Femur (tissue), 1 donor: ENCODE results near the gene PPM1D.
"Not testable (repeated sequence)": the region's sequence is repeated elsewhere in the genome, so short reads cannot be mapped to it uniquely, and the experiment has no call there.

Source experiments
- DNase-seq: peaks from one replicate; pipeline ENCODE4 v3.0.0-alpha.2; 2017

PPM1D gene

GRCh38 chr17:60594170-60594569 lies 5.8 kb upstream of the PPM1D start:
- not testable (repeated sequence) for DNase-seq

DNA sequence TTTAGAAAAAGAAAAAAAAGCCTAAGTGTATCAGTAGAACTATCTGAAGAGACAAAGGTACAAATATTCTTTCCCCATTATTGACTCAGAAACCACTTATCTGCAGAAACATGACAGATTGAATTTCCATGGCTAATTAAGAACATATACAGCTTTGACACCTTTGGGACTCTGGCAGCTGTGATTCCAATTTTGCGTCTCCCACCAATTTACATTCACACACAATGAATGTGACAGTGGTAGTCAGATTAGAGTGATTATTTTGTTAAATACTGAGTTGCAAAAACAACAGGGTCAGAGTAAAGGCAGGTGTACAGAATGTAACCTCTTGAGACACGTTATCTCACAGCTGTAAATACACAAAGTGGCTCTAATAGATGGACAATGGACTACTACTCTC lies 5.3 kb upstream of the PPM1D start:
- no peak for DNase-seq

DNA sequence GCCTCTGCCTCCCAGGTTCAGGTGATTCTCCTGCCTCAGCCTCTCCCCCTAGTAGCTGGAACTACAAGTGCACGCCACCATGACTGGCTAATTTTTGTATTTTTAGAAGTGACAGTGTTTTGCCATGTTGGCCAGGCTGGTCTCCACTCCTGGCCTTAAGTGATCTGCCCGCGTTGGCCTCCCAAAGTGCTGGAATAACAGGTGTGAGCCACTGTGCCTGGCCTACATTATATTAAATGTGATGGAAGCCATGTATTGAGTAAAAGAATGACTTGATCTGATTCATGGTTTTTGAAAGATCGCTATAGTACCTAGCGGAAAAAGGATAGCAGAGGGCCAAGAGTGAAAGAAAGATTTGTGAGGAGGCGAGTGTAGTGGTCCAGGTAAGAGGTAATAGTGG lies 2.7 kb upstream of the PPM1D start:
- no peak for DNase-seq

- no peak for DNase-seq
Measured at GRCh38 chr17:60598001-60598736, 1.8 kb upstream of the PPM1D start.

DNA sequence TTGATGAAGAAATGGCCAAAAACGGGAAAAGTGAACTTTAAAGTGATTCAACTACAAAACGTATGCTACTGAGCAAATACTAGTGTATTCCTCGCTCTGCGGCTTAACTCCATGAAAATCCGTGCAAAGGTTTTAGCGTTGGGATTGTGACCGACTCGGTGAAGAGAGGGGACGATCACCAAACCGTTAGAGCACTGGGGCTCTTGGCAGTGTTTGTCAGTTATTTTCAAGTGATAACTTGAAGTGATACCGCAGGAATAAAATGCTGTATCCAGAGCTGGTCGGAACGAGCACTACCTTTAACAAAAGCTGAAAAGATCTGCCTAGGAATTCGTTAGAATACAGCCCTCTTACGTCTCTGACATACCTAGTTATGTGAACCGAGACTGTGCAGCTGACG lies 773 bp upstream of the PPM1D start:
- no peak for DNase-seq

GRCh38 chr17:60600490-60601446 lies 775 bp downstream of the PPM1D start:
- peak; percentile 82 for DNase-seq

DNA sequence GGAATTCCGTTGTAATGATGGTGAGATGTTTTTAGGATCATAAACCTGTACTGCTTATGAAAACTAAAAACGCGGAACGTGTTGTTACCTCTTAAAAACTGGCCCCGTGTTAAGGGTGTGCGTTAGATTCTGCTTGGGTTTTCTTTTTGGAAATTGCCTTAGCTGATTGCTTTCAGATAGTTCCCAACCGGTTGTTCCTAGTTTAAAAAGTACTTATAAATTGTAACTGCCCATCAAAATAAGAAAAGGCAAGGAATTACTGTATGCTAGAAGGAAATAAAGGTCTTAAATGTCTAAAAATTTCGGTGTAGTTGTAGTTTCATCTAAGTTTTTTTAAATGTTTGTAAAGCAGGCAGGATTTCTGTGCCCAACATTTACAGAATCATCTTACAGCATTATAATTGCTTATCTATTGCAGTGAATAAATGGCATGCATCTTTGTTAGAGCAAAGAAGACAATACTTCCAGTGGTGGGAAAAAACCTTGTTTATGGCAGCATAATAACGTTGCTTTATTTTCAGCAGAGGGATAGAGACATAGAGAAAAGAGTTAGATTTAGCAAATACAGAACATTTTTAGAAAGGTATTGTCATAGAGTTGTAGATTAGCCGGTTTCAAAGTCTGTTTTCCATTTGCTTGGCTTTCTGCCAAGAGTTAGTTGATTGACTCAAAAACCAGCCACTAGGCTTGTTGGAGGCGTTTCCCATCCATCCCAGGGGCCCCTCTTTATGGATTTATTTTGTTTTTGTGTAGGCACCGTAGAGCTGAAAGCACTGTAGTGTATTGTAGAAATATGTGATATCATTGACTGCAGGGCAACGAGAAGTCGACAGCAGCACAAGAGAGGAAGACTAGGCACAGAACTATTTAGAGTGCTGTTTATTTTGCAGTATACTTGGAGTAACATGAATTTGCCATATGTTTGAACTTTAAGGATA lies 1.7 kb downstream of the PPM1D start:
- peak; percentile 84 for DNase-seq

DNA sequence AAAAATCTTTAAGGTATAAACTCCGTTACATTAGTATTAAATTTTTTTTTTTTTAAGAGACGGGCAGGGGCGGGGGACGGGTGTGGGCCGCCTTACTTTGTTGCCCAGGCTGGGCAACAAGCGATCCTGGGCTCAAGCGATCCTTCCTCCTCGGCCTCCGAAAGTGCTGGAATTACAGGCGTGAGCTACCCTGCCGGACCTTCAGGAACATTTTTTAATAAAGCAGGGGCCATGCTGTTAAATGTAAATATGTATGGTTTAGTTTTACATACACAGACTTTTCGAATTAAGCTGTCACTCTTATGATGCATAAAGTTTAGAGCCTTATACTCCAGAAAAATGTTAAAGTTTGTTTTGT lies 2.4 kb downstream of the PPM1D start:
- DNase-seq = no peak

DNA sequence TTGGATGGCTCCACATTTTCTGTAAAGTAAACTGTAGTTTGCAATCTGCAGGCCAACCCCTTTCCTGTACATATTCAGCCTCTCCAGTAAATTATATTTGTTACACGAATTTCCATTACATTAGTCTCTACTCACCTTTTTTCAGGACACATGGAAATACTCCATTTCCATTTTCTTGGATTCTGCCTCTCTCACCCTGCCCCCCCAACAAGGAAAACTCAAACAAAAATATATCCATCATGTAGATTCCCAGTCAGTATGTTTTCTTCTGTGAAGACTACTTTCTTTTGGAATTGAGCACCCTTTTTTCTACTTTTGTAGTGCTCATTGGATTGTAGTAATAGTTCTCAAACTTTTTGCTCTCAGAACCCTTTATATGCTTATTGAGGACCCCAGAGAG lies 2.9 kb downstream of the PPM1D start:
- DNase-seq = no peak

DNA sequence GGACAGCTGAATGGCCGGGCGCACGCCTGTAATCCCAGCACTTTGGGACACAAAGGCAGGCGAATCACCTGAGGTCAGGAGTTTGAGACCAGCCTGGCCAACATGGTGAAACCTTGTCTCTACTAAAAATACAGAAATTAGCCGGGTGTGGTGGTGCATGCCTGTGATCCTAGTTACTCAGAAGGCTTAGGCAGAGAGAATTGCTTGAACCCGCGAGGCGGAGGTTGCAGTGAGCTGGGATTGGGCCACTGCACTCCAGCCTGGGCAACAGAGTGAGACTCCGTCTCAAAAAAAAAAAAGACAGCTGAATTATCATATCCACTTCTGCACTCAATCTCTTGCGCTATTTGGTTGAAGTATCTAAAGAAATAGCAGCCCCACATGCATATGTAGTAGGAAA lies 3.5 kb downstream of the PPM1D start:
- DNase-seq = not testable (repeated sequence)

DNA sequence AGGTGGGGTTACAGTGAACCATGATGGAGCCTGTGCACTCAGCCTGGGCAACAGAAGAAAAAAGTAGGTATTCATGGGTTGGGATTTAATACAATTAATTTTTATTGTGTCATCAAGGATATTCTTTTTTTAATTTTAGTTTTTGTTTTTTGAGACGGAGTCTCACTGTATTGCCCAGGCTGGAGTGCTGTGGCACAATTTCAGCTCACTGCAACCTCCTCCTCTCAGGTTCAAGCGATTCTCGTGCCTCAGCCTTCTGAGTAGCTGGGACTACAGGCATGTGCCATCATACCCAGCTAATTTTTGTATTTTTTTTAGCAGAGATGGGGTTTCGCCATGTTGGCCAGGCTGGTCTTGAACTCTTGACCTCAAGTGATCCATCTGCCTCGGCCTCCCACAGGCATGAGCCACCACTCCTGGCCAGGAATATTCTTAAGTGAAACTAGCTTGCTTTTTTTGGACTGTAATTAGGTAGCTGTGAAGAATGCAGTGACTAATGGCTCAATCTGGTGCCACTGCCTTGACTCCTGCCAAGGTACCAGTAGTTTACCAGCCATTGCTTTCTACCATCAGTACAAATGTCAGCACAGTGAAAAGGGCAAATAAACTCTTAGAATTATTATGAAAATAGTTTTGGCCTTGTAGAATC lies 4.8 kb downstream of the PPM1D start:
- DNase-seq = no peak

DNA sequence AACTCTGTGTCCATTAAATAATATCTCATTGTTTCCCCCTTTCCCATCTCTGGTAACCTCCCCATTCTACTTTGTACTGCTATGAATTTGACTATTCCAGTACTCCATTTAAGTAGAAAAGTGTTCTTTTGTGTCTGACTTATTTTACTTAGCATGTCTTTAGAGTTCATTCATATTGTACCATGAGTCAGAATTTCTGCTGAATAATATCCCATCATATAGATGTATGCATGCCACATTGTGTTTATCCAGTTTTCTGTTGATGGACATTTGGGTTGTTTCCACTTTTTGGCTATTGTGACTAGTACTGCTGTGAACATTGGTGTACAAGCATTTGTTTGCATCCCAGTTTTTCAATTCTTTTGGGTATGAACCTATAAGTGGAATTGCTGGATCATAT lies 6.0 kb downstream of the PPM1D start:
- DNase-seq = no peak

GRCh38 chr17:60610473-60610872 lies 10.5 kb downstream of the PPM1D start:
- DNase-seq = no peak

DNA sequence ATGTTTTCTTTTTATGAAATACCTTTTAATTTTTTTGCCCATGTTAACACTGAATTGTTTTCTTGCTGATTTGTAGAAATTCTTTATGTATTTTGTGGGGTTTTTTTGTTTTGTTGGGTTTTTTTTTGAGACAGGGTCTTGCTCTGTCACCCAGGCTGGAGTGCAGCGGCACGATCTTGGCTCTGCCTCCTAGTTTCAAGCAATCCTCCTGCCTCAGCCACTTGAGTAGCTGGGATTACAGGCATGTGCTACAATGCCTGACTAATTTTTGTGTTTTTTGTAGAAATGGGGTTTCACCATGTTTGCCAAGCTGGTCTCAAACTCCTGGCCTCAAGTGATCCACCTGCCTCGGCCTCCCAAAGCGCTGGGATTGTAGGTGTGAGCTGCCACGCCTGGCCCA lies 11.3 kb downstream of the PPM1D start:
- DNase-seq = not testable (repeated sequence)

DNA sequence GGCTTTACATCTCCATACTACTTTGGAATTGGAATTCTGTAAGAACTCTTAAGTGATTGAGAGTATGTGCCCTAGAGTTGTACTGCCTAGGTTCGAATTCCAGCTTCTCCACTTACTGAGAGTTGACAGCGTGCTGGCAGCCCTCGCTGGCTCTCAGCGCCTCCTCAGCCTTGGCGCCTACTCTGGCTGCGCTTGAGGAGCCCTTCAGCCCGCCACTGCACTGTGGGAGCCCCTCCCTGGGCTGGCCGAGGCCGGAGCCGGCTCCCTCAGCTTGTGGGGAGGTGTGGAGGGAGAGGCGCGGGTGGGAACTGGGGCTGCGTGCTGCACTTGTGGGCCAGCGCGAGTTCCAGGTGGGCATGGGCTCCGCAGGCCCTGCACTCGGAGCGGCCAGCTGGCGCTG lies 13.3 kb downstream of the PPM1D start:
- DNase-seq = no peak

GRCh38 chr17:60613796-60614195 lies 13.8 kb downstream of the PPM1D start:
- DNase-seq = not testable (repeated sequence)

DNA sequence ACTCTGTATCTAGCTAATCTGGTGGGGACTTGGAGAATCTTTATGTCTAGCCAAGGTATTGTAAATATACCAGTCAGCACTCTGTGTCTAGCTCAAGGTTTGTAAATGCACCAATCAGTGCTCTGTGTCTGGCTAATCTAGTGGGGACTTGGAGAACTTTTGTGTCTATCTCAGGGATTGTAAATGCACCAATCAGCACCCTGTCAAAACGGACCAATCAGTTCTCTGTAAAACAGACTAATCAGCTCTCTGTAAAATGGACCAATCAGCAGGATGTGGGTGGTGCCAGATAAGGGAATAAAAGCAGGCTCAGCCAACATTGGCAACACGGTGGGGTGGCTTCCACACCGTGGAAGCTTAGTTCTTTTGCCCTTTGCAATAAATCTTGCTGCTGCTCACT lies 14.3 kb downstream of the PPM1D start:
- not testable (repeated sequence) for DNase-seq

DNA sequence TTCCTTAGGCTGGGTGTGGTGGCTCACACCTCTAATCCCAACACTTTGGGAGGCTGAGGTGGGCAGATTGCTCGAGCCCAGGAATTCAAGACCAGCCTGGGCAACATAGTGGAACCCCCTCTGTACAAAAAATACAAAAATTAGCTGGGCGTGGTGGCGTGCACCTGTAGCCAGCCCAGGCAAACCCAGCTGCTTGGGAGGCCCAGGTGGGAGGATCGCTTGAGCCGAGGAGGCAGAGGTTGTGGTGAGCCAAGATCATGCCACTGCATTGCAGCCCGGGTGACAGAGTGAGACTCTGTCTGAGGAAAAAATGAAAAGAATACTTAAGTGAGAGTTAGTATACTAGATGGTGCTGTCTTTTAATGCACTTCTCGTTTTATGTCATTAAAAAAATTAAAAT lies 15.1 kb downstream of the PPM1D start:
- DNase-seq = no peak

- DNase-seq = no peak
Measured at GRCh38 chr17:60615840-60616239, 15.8 kb downstream of the PPM1D start.

- DNase-seq = no peak
Measured at GRCh38 chr17:60618080-60618479, 18.1 kb downstream of the PPM1D start.

GRCh38 chr17:60618854-60619526 lies 19.0 kb downstream of the PPM1D start:
- DNase-seq = no peak

GRCh38 chr17:60622961-60623360 lies 23.0 kb downstream of the PPM1D start:
- DNase-seq = no peak
